ENCODE measurements around the gene KRTAP10-2.

Gene KRTAP10-2

DNA sequence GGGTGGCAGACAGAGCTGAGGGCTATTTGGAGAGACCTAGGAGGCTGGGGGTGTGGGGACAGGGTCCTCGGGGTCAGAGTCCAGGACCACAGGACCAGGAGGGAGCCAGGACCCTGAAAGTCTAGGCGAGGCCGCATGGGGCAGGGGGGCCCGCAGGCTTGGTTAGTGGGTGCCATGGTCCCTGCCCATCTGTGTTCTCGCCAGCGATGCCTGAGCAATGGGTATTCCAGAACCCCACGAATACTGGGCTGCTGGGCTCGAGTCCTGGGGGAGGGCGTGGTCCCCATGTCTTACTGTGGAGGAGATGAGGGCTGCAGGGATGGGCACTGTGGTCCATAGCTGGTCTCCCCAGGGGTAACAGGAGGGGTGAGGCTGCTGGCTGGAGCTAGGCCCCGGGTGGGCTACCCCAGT lies 39.0 kb upstream of the KRTAP10-2 start:
- Mint-ChIP-seq H3K4me1 (peaks cover 11% of the 10 kb centered on the region), H3K4me3 (no peak overlapping the region), H3K36me3 (ENCODE audit: low read depth) (no peaks in the 10 kb centered on the region), H3K27ac (no peak overlapping the region), H3K27me3 (ENCODE audit: low read depth) (peaks cover 36% of the 10 kb centered on the region), H3K9me3 (peaks cover 13% of the 10 kb centered on the region)
- TF ChIP-seq, protein P1, sequence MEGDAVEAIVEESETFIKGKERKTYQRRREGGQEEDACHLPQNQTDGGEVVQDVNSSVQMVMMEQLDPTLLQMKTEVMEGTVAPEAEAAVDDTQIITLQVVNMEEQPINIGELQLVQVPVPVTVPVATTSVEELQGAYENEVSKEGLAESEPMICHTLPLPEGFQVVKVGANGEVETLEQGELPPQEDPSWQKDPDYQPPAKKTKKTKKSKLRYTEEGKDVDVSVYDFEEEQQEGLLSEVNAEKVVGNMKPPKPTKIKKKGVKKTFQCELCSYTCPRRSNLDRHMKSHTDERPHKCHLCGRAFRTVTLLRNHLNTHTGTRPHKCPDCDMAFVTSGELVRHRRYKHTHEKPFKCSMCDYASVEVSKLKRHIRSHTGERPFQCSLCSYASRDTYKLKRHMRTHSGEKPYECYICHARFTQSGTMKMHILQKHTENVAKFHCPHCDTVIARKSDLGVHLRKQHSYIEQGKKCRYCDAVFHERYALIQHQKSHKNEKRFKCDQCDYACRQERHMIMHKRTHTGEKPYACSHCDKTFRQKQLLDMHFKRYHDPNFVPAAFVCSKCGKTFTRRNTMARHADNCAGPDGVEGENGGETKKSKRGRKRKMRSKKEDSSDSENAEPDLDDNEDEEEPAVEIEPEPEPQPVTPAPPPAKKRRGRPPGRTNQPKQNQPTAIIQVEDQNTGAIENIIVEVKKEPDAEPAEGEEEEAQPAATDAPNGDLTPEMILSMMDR (IDR thresholded peaks at IDR 0.05; ENCODE audit: unreplicated experiment in 3 of 3), result no peak

DNA sequence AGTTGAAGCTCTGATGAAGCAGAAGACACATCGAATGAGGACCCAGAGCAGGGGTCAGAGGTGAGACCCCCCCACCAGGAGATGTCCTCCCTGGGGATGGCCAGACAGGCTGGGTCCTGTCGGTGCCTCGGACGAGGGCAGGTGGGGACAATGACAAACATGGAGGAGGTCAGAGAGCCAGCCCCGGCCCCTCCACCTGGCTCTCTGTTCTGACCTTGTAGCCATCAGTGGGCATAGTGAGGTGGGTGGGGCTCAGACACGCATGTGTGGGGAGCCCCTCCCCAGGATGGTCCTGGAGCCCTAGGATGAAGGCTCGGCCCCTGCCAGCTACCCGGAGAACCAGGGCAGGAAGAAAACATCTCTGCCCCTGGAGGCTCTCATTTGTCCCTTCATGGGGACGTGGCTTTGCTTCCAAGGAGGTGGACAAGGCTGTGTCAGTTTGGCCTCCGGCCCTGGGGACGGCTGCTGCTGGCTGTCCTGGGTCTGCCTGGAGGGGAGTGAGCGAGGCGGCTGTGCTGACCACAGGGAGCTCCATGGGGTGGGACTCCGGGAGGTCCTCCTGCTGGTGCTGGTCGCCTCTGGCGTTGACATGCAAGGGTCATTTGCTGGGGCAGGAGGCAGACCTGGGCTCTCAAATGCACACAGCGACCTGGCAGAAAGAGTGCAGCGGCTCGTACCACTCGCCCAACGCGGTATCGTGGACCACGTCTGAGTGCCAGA lies 38.4 kb upstream of the KRTAP10-2 start:
- H3K36me3 Mint-ChIP-seq (ENCODE audit: low read depth), result no peaks in the 10 kb centered on the region
- H3K9me3 Mint-ChIP-seq, result peaks cover 15% of the 10 kb centered on the region
- no peak overlapping the region for H3K27ac Mint-ChIP-seq
- peaks cover 38% of the 10 kb centered on the region for H3K27me3 Mint-ChIP-seq (ENCODE audit: low read depth)
- H3K4me1 Mint-ChIP-seq, result peaks cover 11% of the 10 kb centered on the region
- TF ChIP-seq, protein P1 (IDR thresholded peaks at IDR 0.05; ENCODE audit: unreplicated experiment in 3 of 3), result no peak
- H3K4me3 Mint-ChIP-seq, result no peak overlapping the region

DNA sequence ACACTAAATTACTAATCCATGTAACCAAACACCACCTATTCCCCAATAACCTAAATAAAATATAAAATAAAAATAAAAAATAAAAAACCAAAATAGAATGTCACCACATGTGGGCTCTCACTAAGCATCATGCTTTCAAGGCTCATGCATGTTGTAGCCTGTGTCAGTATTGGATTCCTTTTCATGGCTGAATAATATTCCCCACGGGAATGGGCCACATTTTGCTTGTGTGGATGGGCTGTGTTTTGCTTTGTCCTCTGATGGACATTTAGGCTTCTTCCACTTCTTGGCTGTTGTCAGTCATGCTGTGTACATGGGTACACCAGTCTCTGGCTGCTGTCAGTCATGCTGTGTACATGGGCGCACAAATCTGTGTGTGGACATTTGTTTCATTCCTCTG lies 37.8 kb upstream of the KRTAP10-2 start:
- H3K27ac Mint-ChIP-seq, result no peak overlapping the region
- peaks cover 37% of the 10 kb centered on the region for H3K27me3 Mint-ChIP-seq (ENCODE audit: low read depth)
- H3K36me3 Mint-ChIP-seq (ENCODE audit: low read depth), result no peaks in the 10 kb centered on the region
- H3K4me1 Mint-ChIP-seq, result peaks cover 10% of the 10 kb centered on the region
- H3K9me3 Mint-ChIP-seq, result peaks cover 15% of the 10 kb centered on the region
- no peak overlapping the region for H3K4me3 Mint-ChIP-seq
- TF ChIP-seq, protein P1 (IDR thresholded peaks at IDR 0.05; ENCODE audit: unreplicated experiment in 3 of 3), result no peak

DNA sequence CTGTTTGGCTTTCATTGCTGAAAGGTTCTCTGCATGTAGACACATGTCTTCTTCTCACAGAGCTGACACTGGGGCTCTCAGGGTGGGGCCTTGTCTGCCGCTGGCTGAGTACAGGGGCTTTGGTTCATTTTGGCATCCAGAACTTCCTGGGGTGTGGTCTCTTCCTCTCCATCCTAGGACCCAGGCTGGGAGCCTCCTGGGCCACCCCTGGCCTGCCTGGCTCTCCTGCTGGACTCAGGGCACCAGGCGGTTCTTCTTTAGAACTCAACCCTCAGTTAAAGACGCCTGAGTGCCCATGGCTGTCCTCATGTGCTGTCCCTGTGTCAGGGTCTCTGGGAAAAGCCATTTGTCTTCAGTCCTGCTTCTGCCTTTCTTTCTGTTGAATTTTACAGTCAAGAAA lies 34.6 kb upstream of the KRTAP10-2 start:
- H3K9me3 Mint-ChIP-seq, result peaks cover 31% of the 10 kb centered on the region
- TF ChIP-seq, protein P1 (IDR thresholded peaks at IDR 0.05; ENCODE audit: unreplicated experiment in 3 of 3), result no peak
- no peaks in the 10 kb centered on the region for H3K4me1 Mint-ChIP-seq
- no peaks in the 10 kb centered on the region for H3K36me3 Mint-ChIP-seq (ENCODE audit: low read depth)
- H3K4me3 Mint-ChIP-seq, result no peak overlapping the region
- peaks cover 28% of the 10 kb centered on the region for H3K27me3 Mint-ChIP-seq (ENCODE audit: low read depth)
- H3K27ac Mint-ChIP-seq, result no peak overlapping the region

DNA sequence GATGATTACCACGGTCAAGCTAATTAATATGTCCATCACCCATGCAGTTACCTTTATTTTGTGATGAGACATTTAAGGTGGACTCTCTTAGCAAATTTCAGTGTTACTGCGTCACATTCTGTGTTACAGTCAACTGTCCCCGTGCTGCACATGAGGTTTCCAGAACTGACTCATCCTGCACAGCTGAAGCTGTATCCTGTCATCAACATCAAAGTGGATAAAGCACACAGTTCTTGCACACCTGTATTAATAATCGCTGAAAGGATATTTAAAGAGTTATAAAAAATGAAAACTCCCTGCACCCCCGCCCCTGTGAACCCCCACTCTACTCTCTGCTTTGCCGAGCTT lies 32.5 kb upstream of the KRTAP10-2 start:
- peaks cover 4% of the 10 kb centered on the region for H3K36me3 Mint-ChIP-seq (ENCODE audit: low read depth)
- TF ChIP-seq, protein P1 (IDR thresholded peaks at IDR 0.05; ENCODE audit: unreplicated experiment in 3 of 3), result no peak
- H3K9me3 Mint-ChIP-seq, result peaks cover 38% of the 10 kb centered on the region

More for the DNA sequence above, 32.5 kb upstream of the KRTAP10-2 start:
- no peak overlapping the region for H3K27ac Mint-ChIP-seq
- no peak overlapping the region for H3K4me3 Mint-ChIP-seq
- no peaks in the 10 kb centered on the region for H3K4me1 Mint-ChIP-seq
- peaks cover 37% of the 10 kb centered on the region for H3K27me3 Mint-ChIP-seq (ENCODE audit: low read depth)
